Testis (tissue), 2 donors: Measurements from ENCODE around the gene CCSAP.

ENCODE experiments used
- CTCF ChIP-seq, 3 experiments: fragments of 450-650 bp in 2 of 3; fragments of 200-600 bp in 1 of 3; sonication (generic) in 1 of 3; IDR thresholded peaks; one replicate each; pipeline ENCODE4 v1.5.1; 2016 to 2019; ENCODE audit warnings: antibody characterized with exemption in 3 of 3, mild to moderate bottlenecking in 2 of 3, moderate library complexity in 1 of 3
- POLR2A ChIP-seq: fragments of 450-650 bp; IDR thresholded peaks from one replicate; pipeline ENCODE4 v1.6.1; 2017; ENCODE audit warnings: antibody characterized with exemption, mild to moderate bottlenecking, moderate library complexity

- TF ChIP-seq CTCF (IDR thresholded peaks at IDR 0.05) = no peak
- TF ChIP-seq POLR2A = no peak
Measured at GRCh38 chr1:229347528-229347927, 4.7 kb upstream of the CCSAP start.
